Lung (tissue), 12 donors: Measurements from ENCODE around the gene PPP2R1A. TPM values are rescaled to one million over a fixed set of nuclear protein-coding genes. Genes with fewer than 3 reads are reported as not detected.

ENCODE experiments used
- ATAC-seq: fragments of 200-7000 bp; cut with Tn5 transposase; one replicate; pipeline ENCODE4 v1.9.1; 2020; ENCODE audit warnings: moderate number of reproducible peaks; ENCODE audit not compliant: insufficient read depth, low FRiP score
- DNase-seq, 3 donors: peaks; one replicate each; pipeline ENCODE4 v3.0.0-alpha.2; 2013 to 2017
- H3K27ac ChIP-seq, 2 donors: one replicate each; pipeline ENCODE4 v1.5.1; 2013; ENCODE audit warnings: mild to moderate bottlenecking in 2 of 2, moderate library complexity in 2 of 2, control low read depth in 1 of 2, inconsistent platforms in 1 of 2, low read depth in 1 of 2, low read length in 1 of 2
- H3K27me3 ChIP-seq, 3 donors: one replicate each; pipeline ENCODE4 v1.5.1; 2013; ENCODE audit warnings: low read length in 2 of 3; ENCODE audit not compliant: control insufficient read depth in 3 of 3, insufficient read depth in 3 of 3
- H3K36me3 ChIP-seq, 4 donors: one replicate each; pipeline ENCODE4 v1.5.1; 2013; ENCODE audit warnings: low read length in 4 of 4, mild to moderate bottlenecking in 1 of 4, moderate library complexity in 1 of 4; ENCODE audit not compliant: control insufficient read depth in 4 of 4, insufficient read depth in 4 of 4
- H3K4me1 ChIP-seq, 5 donors: one replicate each; pipeline ENCODE4 v1.5.1; 2013; ENCODE audit warnings: low read length in 5 of 5, mild to moderate bottlenecking in 2 of 5, moderate library complexity in 1 of 5; ENCODE audit not compliant: control insufficient read depth in 5 of 5, insufficient read depth in 5 of 5
- H3K4me3 ChIP-seq: one replicate; pipeline ENCODE4 v1.5.1; 2013; ENCODE audit warnings: mild to moderate bottlenecking, control low read depth, moderate library complexity
- H3K9ac ChIP-seq, 2 donors: one replicate each; pipeline ENCODE4 v1.5.1; 2013; ENCODE audit warnings: low read length in 2 of 2, control low read depth in 1 of 2; ENCODE audit not compliant: insufficient read depth in 1 of 2
- H3K9me3 ChIP-seq, 4 donors: one replicate each; pipeline ENCODE4 v1.5.1; 2013; ENCODE audit warnings: low read length in 3 of 4, mild to moderate bottlenecking in 1 of 4, moderate library complexity in 1 of 4; ENCODE audit not compliant: control insufficient read depth in 4 of 4, insufficient read depth in 3 of 4
- CTCF ChIP-seq: IDR thresholded peaks from 2 replicates; pipeline ENCODE4 v1.5.1; 2012; ENCODE audit warnings: mild to moderate bottlenecking; ENCODE audit errors: control extremely low read depth, extremely low read depth
- WGBS, 2 donors: extraction: QIAGEN DNeasy Blood & Tissue Kit; methylation state at CpG; one replicate each; pipeline ENCODE4 v1.1.7; 2013; 5-methylcytosine and 5-hydroxymethylcytosine counted together
- polyA plus RNA-seq, 2 donors: library from polyadenylated mRNA; stranded (reverse); fragments of 200-250 nt; gene quantifications; one replicate each; pipeline ENCODE4 v1.2.1, GENCODE V29; 2013
- total RNA-seq, 2 donors: library from RNA; depleted of rRNA in 1 of 2; stranded (reverse); fragments of >200 nt in 1 of 2; gene quantifications; one replicate each; pipeline ENCODE4 v1.2.1, GENCODE V29; 2014 to 2021
- donor health status: control.
- donor health status: control.
- donor health status: Bipolar disorder and iron deficiency.
- donor health status: healthy.
- donor health status: DM: yes; HTN: yes; CAD: no.

Gene PPP2R1A
- total and polyA plus RNA-seq, 4 donors: 117 to 250 (median 169) TPM

DNA sequence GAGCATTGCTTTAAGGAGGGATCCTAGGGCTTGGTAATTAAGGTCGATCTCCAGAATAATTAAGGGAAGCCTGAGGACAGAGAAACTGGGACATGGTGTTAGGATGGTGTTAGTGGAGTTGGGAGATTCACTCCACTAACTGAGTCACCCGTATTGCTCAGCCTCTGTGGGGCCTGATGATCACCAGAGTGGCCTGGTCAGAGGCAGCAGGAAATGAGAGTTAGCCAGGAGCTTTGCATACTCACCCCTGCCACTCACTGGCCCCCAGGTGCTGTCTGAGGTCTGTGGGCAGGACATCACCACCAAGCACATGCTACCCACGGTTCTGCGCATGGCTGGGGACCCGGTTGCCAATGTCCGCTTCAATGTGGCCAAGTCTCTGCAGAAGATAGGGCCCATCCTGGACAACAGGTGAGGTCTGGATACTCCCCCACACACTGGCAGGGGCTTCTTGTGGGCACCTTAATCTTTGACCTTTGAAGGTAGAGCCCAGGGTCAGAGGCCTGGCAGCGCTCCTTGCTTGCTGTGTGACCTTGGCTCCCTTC is 32.1 kb downstream of the PPP2R1A start:
- no peak for TF ChIP-seq CTCF
- Histone ChIP-seq H3K36me3 (peaks cover 71 to 78% (median 74%) of the 10 kb centered on the region in 4 donors), H3K9ac (no peak overlapping the region), H3K27me3 (no peaks in the 10 kb centered on the region), H3K4me1 (no peaks in the 10 kb centered on the region), H3K4me3 (no peak overlapping the region), H3K27ac (no peak overlapping the region), H3K9me3 (peaks cover 0 to 2% (median 0%) of the 10 kb centered on the region in 4 donors)
- ATAC-seq (no peak), DNase-seq (no peak)
- 94 to 97% methylated on average over 7 of the region's 7 CpGs for WGBS, 2 donors

DNA sequence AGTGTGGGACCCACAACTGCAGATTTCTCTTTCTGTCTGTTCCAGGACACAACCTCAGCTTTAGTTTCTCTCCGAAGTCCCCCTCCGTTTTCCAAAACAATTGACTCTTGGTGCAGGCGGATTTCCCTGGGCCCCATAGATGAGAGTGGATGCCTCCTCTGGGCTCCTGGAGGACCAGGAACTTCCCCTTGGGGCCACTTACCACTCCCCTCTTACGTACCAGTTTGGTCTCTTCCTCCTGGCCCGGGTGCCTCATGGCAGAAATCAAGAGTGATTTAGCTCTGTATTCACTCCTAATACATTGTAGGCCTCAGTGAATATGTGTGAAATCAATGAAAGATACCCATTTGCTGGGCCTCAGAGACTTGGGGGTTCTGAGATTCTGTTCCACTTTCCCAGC is 34.4 kb downstream of the PPP2R1A start:
- DNase-seq (no peak), ATAC-seq (no peak)
- no peak overlapping the region for H3K27ac ChIP-seq
- H3K9me3 ChIP-seq: peaks cover 0 to 2% (median 0%) of the 10 kb centered on the region in 4 donors
- H3K4me3 ChIP-seq: no peak overlapping the region
- no peaks in the 10 kb centered on the region for H3K4me1 ChIP-seq
- WGBS, 2 donors: 91 to 92% methylated on average over 5 of the region's 5 CpGs
- TF ChIP-seq CTCF: no peak
- H3K27me3 ChIP-seq: no peaks in the 10 kb centered on the region
- no peak overlapping the region for H3K9ac ChIP-seq
- H3K36me3 ChIP-seq: peaks cover 58 to 77% (median 74%) of the 10 kb centered on the region in 4 donors

- H3K36me3 ChIP-seq: peaks cover 34 to 56% (median 51%) of the 10 kb centered on the region in 4 donors
- no peak for ATAC-seq
Measured at GRCh38 chr19:52226652-52227051, 36.8 kb downstream of the PPP2R1A start.

More at GRCh38 chr19:52226652-52227051, 36.8 kb downstream of the PPP2R1A start:
- Histone ChIP-seq H3K9ac (no peak overlapping the region), H3K9me3 (no peaks in the 10 kb centered on the region), H3K27me3 (no peaks in the 10 kb centered on the region), H3K4me3 (no peak overlapping the region), H3K27ac (no peak overlapping the region), H3K4me1 (no peaks in the 10 kb centered on the region)
- TF ChIP-seq CTCF: no peak
- WGBS, 2 donors: 82 to 95% methylated on average over 4 of the region's 4 CpGs
- no peak for DNase-seq
